ENCODE results near the gene PCDHGA1.

The PCDHGA1 gene

DNA sequence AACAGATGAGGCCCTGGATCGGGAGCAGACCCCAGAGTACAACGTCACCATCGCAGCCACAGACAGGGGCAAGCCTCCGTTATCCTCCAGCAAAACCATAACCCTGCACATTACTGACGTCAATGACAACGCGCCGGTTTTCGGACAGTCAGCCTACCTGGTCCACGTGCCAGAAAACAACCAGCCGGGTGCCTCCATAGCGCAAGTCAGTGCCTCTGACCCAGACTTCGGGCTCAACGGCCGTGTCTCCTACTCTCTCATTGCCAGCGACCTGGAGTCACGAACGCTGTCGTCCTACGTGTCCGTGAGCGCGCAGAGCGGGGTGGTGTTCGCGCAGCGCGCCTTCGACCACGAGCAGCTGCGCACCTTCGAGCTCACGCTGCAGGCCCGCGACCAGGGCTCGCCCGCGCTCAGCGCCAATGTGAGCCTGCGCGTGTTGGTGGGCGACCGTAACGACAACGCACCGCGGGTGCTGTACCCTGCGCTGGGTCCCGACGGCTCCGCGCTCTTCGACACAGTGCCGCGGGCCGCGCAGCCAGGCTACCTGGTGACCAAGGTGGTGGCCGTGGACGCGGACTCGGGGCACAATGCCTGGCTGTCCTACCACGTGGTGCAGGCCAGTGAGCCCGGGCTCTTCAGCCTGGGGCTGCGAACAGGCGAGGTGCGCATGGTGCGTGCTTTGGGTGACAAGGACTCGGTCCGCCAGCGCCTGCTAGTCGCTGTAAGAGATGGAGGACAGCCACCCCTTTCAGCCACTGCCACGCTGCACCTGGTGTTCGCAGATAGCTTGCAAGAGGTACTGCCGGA is 89.0 kb downstream of the PCDHGA1 start:
- H3K4me2 ChIP-seq (ENCODE audit: low read depth, low read length): no peak overlapping the region
- H3K27ac ChIP-seq (ENCODE audit: low read length): no peak overlapping the region
- H3K4me3 ChIP-seq (ENCODE audit: low read length): no peak overlapping the region
- H3K9me3 ChIP-seq (replicated peaks; ENCODE audit: insufficient read depth, low read length): no peaks in the 10 kb centered on the region
- TF ChIP-seq CTCF (IDR thresholded peaks at IDR 0.05; ENCODE audit: low read length) (no peak), EZH2phosphoT487 (IDR thresholded peaks at IDR 0.05; ENCODE audit: low read length) (no peak), EZH2 (optimal IDR thresholded peaks at IDR 0.05; ENCODE audit: low read depth, low read length) (no peak)
- 0 out of 2 replicates have a peak, but pooled peaks cover 3% of the 10 kb centered on the region for H3K4me1 ChIP-seq (ENCODE audit: low read length)
- H3K9me2 ChIP-seq (replicated peaks; ENCODE audit: insufficient read depth, low read length): no peaks in the 10 kb centered on the region
- H4K20me1 ChIP-seq (ENCODE audit: insufficient read depth, low read length): no peaks in the 10 kb centered on the region
- no peaks in the 10 kb centered on the region for H3F3A ChIP-seq (ENCODE audit: insufficient read depth, low read length)
- peaks cover 26% of the 10 kb centered on the region for H3K27me3 ChIP-seq (replicated peaks; ENCODE audit: insufficient read depth, low read length)
- DNase-seq: no peak
- H3K36me3 ChIP-seq (replicated peaks; ENCODE audit: insufficient read depth, low read length): no peaks in the 10 kb centered on the region
- no peaks in the 10 kb centered on the region for H3K79me2 ChIP-seq (ENCODE audit: low read length)
- no peak overlapping the region for H3K9ac ChIP-seq (ENCODE audit: low read length)
- no peak overlapping the region for H2AFZ ChIP-seq (ENCODE audit: low read length)

DNA sequence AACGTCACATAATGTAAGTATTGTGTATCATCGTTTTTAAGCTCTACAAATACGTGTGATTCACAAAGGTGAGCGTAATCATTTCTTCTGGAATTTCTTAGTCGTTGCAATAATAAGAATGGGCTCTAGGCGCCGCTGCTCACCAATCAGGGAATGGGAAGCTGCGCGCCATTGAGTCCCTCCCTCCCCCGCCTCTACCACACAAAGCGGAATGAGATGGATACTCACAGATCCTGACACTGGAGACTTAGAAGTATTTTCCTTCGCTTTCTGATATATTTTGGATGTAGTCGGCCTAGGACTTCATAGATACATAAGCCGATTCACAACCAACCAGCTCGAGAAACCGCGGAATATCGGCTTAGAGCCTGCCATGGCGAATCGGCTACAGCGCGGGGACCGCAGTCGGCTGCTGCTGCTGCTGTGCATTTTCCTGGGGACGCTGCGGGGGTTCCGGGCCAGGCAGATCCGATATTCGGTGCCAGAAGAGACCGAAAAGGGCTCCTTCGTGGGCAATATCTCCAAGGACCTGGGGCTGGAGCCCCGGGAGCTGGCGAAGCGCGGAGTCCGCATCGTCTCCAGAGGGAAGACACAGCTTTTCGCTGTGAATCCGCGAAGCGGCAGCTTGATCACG is 90.7 kb downstream of the PCDHGA1 start, which contains the start of gene PCDHGA11:
Gene PCDHGA11, plus strand, starts transcription at position 197 of the 634 bp plus-strand sequence. Its CDS starts 177 bp downstream, at position 374.
- peak within 1 kb of the TSS; percentile 87 for H2AFZ ChIP-seq (ENCODE audit: low read length)
- H3K9me3 ChIP-seq (replicated peaks; ENCODE audit: insufficient read depth, low read length): no peaks in the 10 kb centered on the region

DNA sequence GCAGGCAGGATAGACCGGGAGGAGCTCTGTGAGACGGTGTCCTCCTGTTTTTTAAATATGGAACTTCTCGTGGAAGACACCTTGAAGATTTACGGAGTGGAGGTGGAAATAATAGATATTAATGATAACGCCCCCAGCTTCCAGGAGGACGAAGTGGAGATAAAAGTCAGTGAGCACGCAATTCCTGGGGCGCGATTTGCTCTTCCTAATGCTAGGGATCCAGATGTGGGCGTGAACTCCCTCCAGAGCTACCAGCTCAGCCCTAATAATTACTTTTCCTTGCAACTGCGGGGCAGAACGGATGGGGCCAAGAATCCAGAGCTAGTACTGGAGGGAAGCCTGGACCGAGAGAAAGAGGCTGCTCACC is 91.2 kb downstream of the PCDHGA1 start:
- Histone ChIP-seq H3K9me2 (replicated peaks; ENCODE audit: insufficient read depth, low read length) (no peaks in the 10 kb centered on the region), H3K27me3 (replicated peaks; ENCODE audit: insufficient read depth, low read length) (peaks cover 35% of the 10 kb centered on the region), H4K20me1 (ENCODE audit: insufficient read depth, low read length) (no peaks in the 10 kb centered on the region), H3K9ac (ENCODE audit: low read length) (peak overlapping the region; percentile 24; the same call in 1 of the 2 replicates), H3F3A (ENCODE audit: insufficient read depth, low read length) (no peaks in the 10 kb centered on the region), H3K4me1 (ENCODE audit: low read length) (0 out of 2 replicates have a peak, but pooled peaks cover 3% of the 10 kb centered on the region), H3K36me3 (replicated peaks; ENCODE audit: insufficient read depth, low read length) (no peaks in the 10 kb centered on the region), H3K4me2 (ENCODE audit: low read depth, low read length) (peak overlapping the region; percentile 90), H3K9me3 (replicated peaks; ENCODE audit: insufficient read depth, low read length) (no peaks in the 10 kb centered on the region), H3K27ac (ENCODE audit: low read length) (no peak overlapping the region), H2AFZ (ENCODE audit: low read length) (peak overlapping the region; percentile 87), H3K4me3 (ENCODE audit: low read length) (peak overlapping the region; percentile 75), H3K79me2 (ENCODE audit: low read length) (no peaks in the 10 kb centered on the region)
- TF ChIP-seq CTCF (IDR thresholded peaks at IDR 0.05; ENCODE audit: low read length): no peak
- TF ChIP-seq EZH2phosphoT487 (IDR thresholded peaks at IDR 0.05; ENCODE audit: low read length): no peak
- TF ChIP-seq EZH2 (optimal IDR thresholded peaks at IDR 0.05; ENCODE audit: low read depth, low read length): no peak
- DNase-seq: no peak

More for the DNA sequence above, 90.7 kb downstream of the PCDHGA1 start, which contains the start of gene PCDHGA11:
- H3K79me2 ChIP-seq (ENCODE audit: low read length): no peaks in the 10 kb centered on the region
- no peaks in the 10 kb centered on the region for H4K20me1 ChIP-seq (ENCODE audit: insufficient read depth, low read length)
- 0 out of 2 replicates have a peak, but pooled peaks cover 3% of the 10 kb centered on the region for H3K4me1 ChIP-seq (ENCODE audit: low read length)
- DNase-seq: peak; percentile 66
- H3K9me2 ChIP-seq (replicated peaks; ENCODE audit: insufficient read depth, low read length): no peaks in the 10 kb centered on the region
- H3K9ac ChIP-seq (ENCODE audit: low read length): peak within 1 kb of the TSS; percentile 24; the same call in 1 of the 2 replicates
- H3K36me3 ChIP-seq (replicated peaks; ENCODE audit: insufficient read depth, low read length): no peaks in the 10 kb centered on the region
- TF ChIP-seq EZH2phosphoT487 (IDR thresholded peaks at IDR 0.05; ENCODE audit: low read length) (no peak), CTCF (IDR thresholded peaks at IDR 0.05; ENCODE audit: low read length) (peak; percentile 76), EZH2 (optimal IDR thresholded peaks at IDR 0.05; ENCODE audit: low read depth, low read length) (no peak)
- no peaks in the 10 kb centered on the region for H3F3A ChIP-seq (ENCODE audit: insufficient read depth, low read length)
- H3K27me3 ChIP-seq (replicated peaks; ENCODE audit: insufficient read depth, low read length): peaks cover 35% of the 10 kb centered on the region
- H3K27ac ChIP-seq (ENCODE audit: low read length): no peak within 1 kb of the TSS
- H3K4me3 ChIP-seq (ENCODE audit: low read length): peak within 1 kb of the TSS; percentile 75
- peak within 1 kb of the TSS; percentile 90 for H3K4me2 ChIP-seq (ENCODE audit: low read depth, low read length)
